HG03280 (cell line): ENCODE results near the gene LAMB1.
"Not testable (repeated sequence)": the region's sequence is repeated elsewhere in the genome, so short reads cannot be mapped to it uniquely, and the experiment has no call there.

Experiments
- ATAC-seq: cut with Tn5 transposase; IDR thresholded peaks from one replicate; pipeline ENCODE4 v1.9.1; 2021; ENCODE audit warnings: mild to moderate bottlenecking, moderate library complexity; ENCODE audit not compliant: unreplicated experiment

LAMB1 gene

DNA sequence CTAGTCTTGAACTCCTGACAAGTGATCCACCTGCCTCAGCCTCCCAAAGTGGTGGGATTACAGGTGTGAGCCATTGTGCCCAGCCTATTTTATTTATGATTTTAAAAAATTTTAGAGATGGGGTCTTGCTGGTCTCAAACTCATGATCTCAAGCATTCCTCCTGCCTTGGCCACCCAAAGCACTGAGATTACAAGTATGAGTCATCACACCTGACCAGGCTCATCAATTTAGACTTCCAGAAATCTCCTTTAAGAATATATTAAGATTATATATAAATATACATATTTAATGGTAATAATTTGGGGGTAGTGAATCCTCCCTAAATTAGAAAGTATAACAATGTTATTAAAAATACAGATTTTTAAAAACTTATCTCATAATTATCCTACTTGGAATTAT lies 29.1 kb downstream of the LAMB1 start:
- ATAC-seq: no peak

DNA sequence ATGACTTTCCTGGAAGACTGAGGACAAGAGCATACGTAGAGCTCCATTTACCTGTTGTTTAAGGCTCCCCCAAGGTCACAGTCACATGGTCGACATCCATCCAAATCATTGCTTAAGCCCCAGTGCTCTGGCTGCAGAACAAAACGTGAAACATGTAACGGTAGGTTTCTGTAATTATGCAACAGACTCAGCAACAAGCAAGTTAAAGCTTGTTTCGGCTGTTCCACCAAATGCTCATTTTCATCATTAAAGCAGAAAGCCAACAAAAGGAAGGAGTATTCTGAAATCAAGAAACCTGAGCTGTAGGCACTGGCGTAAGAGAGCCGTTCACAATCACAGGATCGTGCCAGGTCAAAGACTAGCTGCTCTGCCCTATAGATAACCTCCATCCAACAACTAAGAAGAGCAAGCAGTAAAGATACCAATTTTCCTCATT lies 30.0 kb downstream of the LAMB1 start:
- ATAC-seq: no peak

DNA sequence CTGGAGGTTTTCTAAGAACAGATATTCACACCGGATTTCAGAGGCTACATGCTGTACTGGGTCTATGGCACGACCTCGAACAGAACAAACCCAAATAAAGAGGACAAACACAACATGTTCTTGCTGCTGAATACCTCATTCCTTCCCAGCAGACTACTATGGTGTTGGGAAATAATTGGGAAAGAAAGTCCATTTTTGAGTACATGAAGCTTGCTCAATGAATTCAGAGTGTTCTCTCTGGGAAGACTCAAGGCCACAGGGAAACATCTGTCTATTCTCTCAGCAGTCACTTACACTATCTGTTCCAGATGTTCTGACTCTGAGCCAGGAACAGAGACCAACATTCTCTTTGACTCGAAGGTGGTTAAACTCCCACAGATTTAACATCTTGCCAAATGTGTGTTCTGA lies 30.9 kb downstream of the LAMB1 start:
- no peak for ATAC-seq

DNA sequence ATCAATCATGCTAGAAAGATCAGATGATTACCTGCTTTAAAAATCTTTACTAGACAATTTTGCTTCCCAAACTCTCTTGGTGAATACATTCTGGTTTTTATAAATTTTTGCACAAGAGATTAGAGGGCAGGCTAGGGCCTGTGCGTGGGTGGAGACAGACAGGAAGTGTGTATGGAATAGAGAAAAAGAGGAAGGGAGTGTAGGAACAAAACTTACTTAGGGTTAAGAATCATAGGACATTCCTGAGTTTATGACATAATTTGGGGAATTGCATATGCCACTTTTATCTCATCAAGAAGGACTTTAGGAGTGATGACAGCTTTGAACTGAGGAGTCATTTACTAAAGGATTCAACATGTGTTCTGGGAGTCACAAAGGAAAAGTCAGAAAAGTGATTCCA lies 31.3 kb downstream of the LAMB1 start:
- no peak for ATAC-seq

DNA sequence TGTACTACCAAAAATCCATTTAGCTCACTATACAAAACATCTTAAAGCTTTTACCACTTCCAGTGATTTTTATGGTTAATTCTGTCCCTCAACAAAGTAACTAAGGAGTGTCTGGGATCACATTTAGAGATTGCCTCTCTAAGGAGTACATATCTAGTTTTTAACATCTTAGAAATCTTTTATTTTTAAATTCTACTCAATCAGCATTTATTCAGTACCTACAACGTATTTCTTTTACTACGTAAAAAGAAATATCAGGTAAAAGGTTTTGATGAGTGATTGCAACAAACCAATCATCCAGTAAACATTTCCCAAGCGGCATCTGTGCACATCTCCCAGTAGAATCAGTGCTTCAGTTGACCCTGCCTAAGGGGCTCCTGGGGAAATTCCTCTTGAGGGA lies 31.9 kb downstream of the LAMB1 start:
- ATAC-seq: no peak

DNA sequence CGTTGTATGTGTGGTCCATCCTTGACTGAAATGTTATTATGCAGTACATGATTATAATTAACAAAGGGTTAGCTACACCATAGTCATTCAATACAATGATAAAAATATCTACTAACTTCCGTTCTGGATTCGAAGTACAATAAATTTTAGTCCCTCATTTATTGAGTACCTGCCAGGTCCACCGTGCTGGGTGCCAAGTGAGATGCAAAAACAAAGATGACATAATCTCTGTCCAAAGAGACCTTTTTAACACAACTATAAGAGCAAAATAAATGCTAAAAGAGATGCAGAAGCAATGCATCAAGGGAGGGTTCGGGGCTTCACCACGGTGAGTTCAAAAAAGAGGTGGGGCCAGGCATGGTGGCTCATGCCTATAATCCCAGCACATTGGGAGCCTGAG lies 33.1 kb downstream of the LAMB1 start:
- ATAC-seq: no peak

DNA sequence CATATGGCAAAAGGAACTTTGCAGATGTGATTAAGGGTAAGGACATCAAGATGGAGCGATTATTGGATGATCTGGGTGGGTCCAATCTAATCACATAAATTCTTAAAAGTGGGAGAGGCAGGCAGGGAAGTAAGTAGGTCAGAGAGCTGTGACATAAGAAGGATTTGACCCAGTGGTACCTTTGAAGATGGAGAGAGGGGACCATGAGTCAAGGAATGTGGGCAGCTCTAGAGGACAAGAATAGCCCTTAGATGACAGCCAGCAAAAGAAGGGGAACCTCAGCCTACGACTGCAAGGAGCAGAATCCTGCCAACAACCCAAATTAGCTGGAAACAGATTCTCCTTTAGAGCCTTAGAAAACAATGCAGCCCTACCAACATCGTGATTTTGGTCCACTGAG lies 34.5 kb downstream of the LAMB1 start:
- ATAC-seq: no peak

DNA sequence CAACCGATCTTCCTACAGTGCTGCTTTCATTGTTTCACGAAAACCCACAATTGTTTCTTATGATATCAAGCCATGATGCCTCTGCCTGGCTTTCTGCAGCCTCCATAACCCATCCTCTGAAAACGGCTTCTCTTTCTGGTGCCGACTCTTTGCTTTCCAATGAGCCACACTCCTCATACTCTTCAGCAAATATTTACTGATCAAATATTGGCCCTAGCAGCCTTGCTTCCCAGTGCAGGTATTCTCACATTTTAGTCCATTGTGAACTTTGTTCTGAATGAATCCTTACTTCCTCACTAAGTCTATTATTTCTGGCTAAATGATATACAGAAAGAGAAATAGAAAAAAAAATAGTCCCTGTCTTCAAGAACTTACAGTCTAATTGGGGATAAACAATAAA lies 35.5 kb downstream of the LAMB1 start:
- no peak for ATAC-seq

DNA sequence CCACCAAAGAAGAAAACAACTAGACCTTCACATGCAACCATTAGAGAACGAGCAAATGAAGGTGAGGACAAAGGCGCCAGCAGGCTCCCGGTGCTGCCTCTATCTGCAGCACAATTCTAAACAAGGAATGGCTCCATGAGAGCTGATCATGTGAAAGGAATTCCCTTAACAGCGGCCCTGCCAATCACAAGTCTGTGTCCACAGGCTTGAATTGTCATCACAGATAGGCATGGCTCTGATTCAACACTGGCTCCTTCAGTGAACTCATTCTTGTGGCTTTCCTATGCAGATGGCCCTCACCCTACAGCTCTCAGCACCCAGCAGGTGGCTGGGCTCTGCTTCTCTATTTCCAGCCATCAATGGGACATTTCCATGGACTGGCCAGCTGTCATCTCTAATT lies 36.2 kb downstream of the LAMB1 start:
- no peak for ATAC-seq

DNA sequence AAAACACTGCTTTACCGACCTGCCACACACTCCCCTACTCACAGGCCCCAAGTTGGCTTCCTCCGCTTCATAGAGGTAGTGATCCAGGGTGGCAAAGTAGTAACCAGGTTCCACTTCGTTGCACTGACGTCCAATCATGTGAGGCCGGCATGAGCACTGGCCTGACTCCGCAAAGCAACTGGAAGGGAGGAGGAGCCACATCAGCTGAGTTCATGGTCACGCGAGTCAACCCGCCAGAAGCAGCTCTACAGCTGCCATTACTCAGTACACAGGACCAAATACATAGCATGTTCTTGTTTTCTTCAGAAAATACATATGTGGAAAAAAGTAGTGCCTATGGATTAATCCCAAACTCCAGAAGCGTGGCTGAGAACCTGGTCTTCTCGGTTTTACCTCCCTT lies 38.5 kb downstream of the LAMB1 start:
- no peak for ATAC-seq

DNA sequence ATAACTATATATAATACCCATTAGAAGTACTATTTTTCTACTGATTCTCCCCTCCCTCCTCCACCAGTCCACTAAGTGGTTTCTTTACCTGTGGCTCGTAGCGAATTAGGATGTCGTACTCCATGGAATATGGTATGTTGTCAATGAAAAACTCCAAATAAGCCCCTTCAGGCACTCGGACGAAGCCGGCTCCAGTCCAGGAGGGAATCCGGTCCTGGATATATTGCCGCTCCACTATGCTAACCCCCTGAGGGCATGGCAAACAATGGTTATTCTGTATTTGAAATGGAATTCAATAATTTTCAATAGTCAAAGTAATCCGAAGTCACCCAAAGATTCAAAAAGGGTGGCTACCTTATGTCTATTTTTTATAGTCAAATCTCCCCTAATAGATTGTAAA lies 40.1 kb downstream of the LAMB1 start:
- no peak for ATAC-seq

DNA sequence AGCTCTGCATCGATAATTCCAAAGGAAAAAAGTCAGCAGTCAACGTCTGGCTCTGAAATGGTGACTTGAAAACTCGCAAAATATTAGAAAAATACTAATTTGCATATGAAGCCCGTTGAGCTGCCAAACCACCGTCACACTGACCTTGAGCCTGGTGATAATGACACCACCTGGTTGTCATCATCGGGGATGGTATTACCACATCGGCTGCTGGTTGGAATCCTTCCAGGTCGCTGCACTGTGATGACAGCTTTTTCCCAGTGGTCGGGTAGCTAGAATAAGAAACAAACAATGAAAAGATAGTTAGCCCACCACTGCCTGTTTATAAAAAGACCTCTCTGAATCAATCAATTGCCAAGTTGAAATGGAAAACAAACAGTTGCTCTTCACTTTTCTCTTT lies 41.6 kb downstream of the LAMB1 start:
- ATAC-seq: no peak

DNA sequence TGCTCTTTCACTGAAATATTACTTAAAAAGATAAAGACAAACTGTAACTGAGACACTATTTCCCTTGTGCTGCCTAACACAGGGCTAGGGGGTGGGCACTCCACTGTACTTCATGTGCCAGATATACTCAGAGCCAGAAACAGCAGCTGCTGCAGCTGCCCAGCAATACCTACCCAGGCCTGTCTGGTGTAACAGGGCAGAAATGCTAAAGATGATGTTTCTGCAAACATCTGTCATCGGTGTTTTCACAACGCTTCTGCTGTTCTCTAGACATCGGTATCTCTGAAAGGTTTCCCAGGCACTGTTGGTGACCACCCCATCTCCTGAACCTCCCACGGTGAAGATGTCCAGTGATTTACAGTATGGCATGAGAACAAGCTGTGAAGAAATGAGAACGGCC lies 42.7 kb downstream of the LAMB1 start:
- no peak for ATAC-seq

DNA sequence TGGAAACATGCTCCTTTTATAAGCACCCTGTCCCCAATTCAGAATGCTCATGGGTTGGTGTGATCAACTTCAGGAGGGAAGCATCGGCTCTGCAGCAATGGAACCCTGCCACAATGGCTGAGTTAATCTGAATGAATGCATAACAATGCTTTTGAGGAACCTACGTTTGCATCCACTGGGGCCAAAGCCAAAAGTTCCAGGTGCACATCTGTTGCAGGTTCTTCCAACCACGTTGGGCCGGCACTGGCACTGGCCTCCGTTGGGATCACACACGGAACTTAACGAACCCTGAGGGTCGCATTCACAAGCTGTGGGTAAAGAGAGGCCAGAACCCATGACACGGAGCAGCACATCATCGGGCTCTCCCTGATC lies 43.4 kb downstream of the LAMB1 start:
- no peak for ATAC-seq

DNA sequence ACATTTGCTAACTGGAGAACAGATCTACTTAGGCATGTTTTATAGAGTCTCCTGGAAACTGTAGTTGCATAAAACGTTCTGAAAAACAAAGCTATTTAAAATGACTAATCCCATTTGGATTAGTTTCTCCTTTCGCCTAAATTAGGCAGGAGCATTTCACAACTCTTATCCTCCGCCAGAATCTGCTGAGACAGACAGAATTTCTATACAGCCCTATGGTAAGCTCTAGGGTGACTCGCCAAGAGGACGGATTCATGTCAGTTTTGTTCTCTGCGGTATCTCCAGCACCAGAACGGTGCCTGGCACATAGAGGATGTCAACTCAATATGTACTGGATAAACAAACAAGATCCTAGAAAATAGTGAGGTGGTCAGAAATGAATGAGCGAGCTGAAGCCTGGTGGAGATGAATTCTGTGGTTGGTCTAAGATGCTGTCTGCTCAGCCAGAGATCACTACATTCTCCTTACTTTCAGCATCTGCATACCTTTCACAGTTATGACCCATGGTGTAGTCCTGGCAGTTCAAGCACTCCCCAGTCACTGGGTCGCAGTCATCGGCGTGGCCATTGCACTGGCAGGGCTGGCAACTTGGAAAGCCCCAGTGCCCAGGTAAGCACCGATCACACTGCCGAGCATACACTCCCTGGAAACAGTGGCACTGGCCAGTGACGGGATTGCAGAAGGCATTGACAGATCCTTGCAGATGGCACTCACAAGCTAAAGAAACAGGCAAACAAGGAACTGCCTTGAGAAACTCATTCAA lies 44.0 kb downstream of the LAMB1 start:
- no peak for ATAC-seq

DNA sequence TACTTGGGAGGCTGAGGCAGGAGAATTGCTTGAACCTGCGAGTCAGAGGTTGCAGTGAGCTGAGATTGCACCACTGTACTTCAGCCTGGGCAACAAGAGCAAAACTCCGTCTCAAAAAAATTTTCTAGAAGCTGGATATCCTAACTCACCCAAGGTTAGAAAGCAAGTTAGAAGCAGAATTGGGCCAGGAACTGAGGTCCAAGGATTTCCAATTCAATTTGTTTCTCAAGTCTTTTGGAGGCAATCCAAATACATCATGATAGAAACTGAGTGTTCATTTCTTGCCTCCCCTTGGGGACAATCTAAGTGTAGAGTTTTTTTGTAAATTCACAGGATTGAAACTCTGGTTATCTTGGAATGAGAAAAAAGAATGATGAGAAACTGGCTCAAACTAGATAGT lies 45.5 kb downstream of the LAMB1 start:
- ATAC-seq: no peak

DNA sequence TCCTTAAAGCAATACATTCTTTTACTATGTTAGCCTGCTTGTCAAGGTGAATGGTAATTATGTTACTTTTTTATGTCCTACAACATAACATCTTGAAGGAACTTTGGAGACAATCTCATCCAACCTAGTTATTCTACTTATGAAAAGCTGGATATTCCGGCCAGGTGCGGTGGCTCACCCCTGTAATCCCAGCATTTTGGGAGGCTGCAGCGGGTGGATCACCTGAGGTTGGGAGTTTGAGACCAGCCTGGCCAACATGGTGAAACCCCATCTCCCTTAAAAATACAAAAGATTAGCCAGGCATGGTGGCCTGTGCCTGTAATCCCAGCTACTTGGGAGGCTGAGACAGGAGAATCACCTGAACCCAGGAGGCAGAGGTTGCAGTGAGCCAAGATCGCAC lies 46.0 kb downstream of the LAMB1 start:
- ATAC-seq: not testable (repeated sequence)

DNA sequence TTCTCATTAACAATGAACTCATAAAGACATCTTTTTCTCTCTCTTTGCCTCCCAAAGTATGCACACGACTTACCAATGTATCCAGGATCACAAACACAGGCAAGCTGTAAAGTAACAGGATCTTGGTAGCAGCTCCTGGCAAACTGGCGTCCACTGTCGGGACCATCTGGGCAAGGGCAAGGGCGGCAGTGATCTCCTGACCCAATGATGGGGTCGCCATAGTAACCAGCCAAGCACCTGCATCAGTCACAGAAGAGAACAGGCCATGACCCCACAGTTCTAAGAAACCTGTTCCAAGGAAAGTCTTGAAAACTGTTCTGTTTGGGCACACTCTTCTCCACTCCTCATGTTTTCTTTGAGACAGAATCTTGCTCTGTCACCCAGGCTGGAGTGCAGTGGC lies 47.6 kb downstream of the LAMB1 start:
- ATAC-seq: no peak

DNA sequence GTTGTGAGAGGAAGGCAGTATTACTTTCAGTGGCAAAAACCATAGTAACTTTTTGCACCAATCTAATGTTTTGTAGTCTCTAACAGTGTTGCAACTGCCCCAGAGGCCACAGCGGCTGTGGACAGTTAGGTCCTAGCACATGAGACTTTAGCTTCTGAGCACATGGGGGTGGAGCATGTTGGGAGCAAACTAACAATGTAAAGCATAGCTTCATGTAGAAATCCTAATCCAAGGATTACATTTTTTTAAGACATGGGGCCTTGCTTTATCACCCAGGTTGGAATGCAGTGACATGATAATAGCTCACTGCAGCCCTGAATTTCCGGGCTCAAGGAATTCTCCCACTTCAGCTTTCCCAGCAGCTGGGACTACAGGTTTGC lies 49.0 kb downstream of the LAMB1 start:
- no peak for ATAC-seq

DNA sequence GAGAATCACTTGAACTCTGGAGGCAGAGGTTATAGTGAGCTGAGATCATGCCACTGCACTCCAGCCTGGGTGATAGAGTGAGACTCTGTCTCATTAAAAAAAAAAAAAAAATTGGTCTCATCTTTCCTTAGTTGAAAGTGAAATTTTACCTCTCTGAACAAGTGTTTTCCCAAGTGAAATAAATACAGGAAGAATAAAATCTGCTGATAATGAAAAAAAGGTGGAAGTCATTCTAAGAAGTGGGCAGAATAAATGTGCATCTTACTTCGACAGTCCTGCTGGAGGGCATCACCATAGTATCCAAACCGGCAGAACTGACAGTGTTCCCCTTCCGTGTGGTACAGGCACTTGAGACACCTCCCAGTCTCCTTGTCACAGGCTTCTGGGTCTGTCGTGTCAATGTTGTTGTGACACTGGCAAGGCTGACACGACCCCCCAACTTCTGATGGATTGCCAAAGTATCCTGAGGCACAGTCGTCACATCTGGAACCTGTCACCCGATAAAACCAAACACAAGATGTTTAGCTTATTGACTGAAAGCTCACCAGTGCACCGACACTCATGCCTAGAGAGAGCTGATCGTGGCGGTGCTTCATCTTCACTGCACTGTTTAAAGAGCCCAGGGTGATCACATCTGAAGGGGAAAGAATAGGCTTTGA lies 49.6 kb downstream of the LAMB1 start:
- ATAC-seq: no peak

DNA sequence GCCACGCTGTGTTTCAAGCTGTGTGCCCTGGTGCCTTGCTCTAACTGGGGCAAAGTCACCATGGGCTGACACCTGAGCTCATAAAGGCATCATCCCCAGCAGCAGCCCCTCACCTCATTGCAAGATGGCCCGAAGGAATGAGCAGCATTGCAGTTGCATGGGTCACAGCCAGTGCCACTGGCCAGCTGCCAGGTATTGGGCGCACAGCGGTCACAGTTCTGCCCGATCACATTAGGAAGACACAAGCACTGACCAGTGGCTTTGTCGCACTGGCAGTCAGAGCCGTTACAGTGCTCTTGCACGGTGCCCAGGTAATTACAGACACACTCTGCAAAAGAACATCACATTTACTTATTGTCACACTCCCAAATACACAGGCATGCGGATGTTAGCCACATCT lies 51.1 kb downstream of the LAMB1 start:
- ATAC-seq: no peak

DNA sequence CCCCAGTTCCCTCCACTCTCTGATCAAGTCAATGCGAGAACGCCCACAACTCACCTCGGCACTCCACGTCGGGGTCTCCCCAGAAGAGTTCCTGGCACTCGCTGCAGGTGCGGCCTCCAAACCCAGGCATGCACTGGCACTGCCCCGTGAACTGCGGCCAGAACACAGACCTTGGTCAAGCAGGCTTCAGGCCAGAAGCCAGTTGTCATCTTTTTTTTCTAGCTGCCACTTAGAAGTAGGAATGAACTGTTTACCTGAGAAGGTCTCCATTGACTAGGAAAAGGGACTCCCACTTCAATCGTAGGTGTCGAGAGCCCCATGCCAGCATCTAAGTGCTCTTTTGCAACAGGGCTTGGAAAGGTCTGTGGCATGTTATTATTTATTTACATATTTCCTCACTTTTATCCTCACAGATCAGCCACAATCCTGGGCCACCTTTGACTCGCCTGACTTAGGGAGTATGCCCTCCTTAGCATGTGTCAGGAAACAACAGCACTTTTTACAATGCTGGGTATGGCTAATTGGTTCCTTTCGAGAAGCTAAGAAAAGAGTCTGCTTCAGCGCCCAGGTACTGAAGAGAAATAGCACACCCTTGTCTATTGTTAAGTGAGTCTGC lies 51.7 kb downstream of the LAMB1 start:
- no peak for ATAC-seq
